Fibroblast of lung (primary cell): ENCODE measurements around the gene GPC3. TPM values are rescaled to one million over a fixed set of nuclear protein-coding genes. Genes with fewer than 3 reads are reported as not detected.
A peak's percentile ranks its signal among the peaks of the same experiment; 100 is the strongest.

Experiments
- DNase-seq, 2 donors: peaks; one replicate each; pipeline versions ENCODE4 v3.0.0 to v3.0.0-alpha.2; 2010; ENCODE audit warnings: low read depth in 2 of 2
- H2AFZ ChIP-seq: 2 replicates; pipeline ENCODE4 v1.5.1; 2012; ENCODE audit warnings: low read length, control low read depth, inconsistent platforms
- H3K27ac ChIP-seq: 2 replicates; pipeline ENCODE4 v1.5.1; 2011; ENCODE audit warnings: low read length, control low read depth; ENCODE audit not compliant: insufficient read depth
- H3K27me3 ChIP-seq: 2 replicates; pipeline ENCODE4 v1.5.1; 2011; ENCODE audit warnings: mild to moderate bottlenecking, low read length; ENCODE audit not compliant: control insufficient read depth, insufficient read depth
- H3K36me3 ChIP-seq: 2 replicates; pipeline ENCODE4 v1.5.1; 2011; ENCODE audit warnings: low read length; ENCODE audit not compliant: control insufficient read depth, insufficient read depth
- H3K4me1 ChIP-seq: 2 replicates; pipeline ENCODE4 v1.5.1; 2011; ENCODE audit warnings: low read length; ENCODE audit not compliant: control insufficient read depth, insufficient read depth; ENCODE audit errors: extremely low read depth
- H3K4me2 ChIP-seq: 2 replicates; pipeline ENCODE4 v1.5.1; 2011; ENCODE audit warnings: low read length, control low read depth; ENCODE audit not compliant: insufficient read depth; ENCODE audit errors: extremely low read depth
- H3K4me3 ChIP-seq, 4 experiments: fragments of 200-600 bp in 1 of 4; sonication (generic) in 1 of 4; replicated peaks in 1 of 4; 2 replicates each; pipeline ENCODE4 v1.5.1; 2011 to 2016; ENCODE audit warnings: low read length in 4 of 4, low read depth in 3 of 4, mild to moderate bottlenecking in 3 of 4, control low read depth in 2 of 4, inconsistent platforms in 1 of 4, mixed read lengths in 1 of 4; ENCODE audit not compliant: insufficient read depth in 1 of 4; ENCODE audit errors: control extremely low read depth in 1 of 4
- H3K79me2 ChIP-seq: 2 replicates; pipeline ENCODE4 v1.5.1; 2012; ENCODE audit warnings: mild to moderate bottlenecking, low read length, inconsistent platforms; ENCODE audit not compliant: control insufficient read depth, insufficient read depth
- H3K9ac ChIP-seq: 2 replicates; pipeline ENCODE4 v1.5.1; 2011; ENCODE audit warnings: mild to moderate bottlenecking, low read length, control low read depth; ENCODE audit not compliant: insufficient read depth
- H3K9me3 ChIP-seq: 2 replicates; pipeline ENCODE4 v1.5.1; 2012; ENCODE audit warnings: low read depth, low read length; ENCODE audit not compliant: control insufficient read depth, insufficient read depth
- H4K20me1 ChIP-seq: 2 replicates; pipeline ENCODE4 v1.5.1; 2011; ENCODE audit warnings: low read length; ENCODE audit not compliant: control insufficient read depth, insufficient read depth; ENCODE audit errors: extremely low read depth
- EZH2 ChIP-seq: IDR thresholded peaks from 2 replicates; pipeline ENCODE4 v1.5.1; 2012; ENCODE audit warnings: low read length, control low read depth, mild to moderate bottlenecking; ENCODE audit errors: missing control alignments
- polyA plus RNA-seq, 2 donors: library from polyadenylated mRNA; depleted of rRNA in 1 of 2; stranded (reverse) in 1 of 2; unstranded in 1 of 2; fragments of >200 nt; gene quantifications; 2 replicates each; pipeline ENCODE4 v1.2.1, GENCODE V29; 2011 to 2012; ENCODE audit warnings: missing spikeins in 1 of 2
- total RNA-seq: library from RNA; depleted of rRNA; stranded (reverse); fragments of >200 nt; gene quantifications from 2 replicates; pipeline ENCODE4 v1.2.1, GENCODE V29; 2014
- TF ChIP-seq, protein P1 (sequence below), 2 donors: IDR thresholded peaks in 1 of 2; conservative IDR thresholded peaks in 1 of 2; 1 replicate in 1 of 2; 2 replicates in 1 of 2; pipeline ENCODE4 v1.5.1; 2011 to 2012; ENCODE audit warnings: low read length in 2 of 2, control low read depth in 1 of 2, inconsistent platforms in 1 of 2, low read depth in 1 of 2, mild to moderate bottlenecking in 1 of 2

GPC3 gene
- total and polyA plus RNA-seq, 2 donors (not counting 1 experiment from before 2014, with no cell fraction given), result 6.4 to 7.1 TPM

GRCh38 chrX:133961046-133961445 lies 24.3 kb downstream of the GPC3 start:
- H3K4me3 ChIP-seq, result no peak overlapping the region
- H4K20me1 ChIP-seq, result no peaks in the 10 kb centered on the region
- no peaks in the 10 kb centered on the region for H3K27me3 ChIP-seq
- no peaks in the 10 kb centered on the region for H3K79me2 ChIP-seq
- no peak overlapping the region for H3K27ac ChIP-seq
- no peak overlapping the region for H3K4me2 ChIP-seq
- H3K9ac ChIP-seq, result no peak overlapping the region
- no peaks in the 10 kb centered on the region for H3K4me1 ChIP-seq
- no peaks in the 10 kb centered on the region for H3K9me3 ChIP-seq
- no peak for TF ChIP-seq EZH2
- TF ChIP-seq, protein P1, sequence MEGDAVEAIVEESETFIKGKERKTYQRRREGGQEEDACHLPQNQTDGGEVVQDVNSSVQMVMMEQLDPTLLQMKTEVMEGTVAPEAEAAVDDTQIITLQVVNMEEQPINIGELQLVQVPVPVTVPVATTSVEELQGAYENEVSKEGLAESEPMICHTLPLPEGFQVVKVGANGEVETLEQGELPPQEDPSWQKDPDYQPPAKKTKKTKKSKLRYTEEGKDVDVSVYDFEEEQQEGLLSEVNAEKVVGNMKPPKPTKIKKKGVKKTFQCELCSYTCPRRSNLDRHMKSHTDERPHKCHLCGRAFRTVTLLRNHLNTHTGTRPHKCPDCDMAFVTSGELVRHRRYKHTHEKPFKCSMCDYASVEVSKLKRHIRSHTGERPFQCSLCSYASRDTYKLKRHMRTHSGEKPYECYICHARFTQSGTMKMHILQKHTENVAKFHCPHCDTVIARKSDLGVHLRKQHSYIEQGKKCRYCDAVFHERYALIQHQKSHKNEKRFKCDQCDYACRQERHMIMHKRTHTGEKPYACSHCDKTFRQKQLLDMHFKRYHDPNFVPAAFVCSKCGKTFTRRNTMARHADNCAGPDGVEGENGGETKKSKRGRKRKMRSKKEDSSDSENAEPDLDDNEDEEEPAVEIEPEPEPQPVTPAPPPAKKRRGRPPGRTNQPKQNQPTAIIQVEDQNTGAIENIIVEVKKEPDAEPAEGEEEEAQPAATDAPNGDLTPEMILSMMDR (conservative IDR thresholded peaks at IDR 0.05 in 1 of 2, IDR thresholded peaks at IDR 0.05 in 1 of 2; ENCODE audit: low read depth in 1 of 2, low read length in 2 of 2), result no peak
- no peak for DNase-seq
- H2AFZ ChIP-seq, result no peak overlapping the region
- H3K36me3 ChIP-seq, result no peaks in the 10 kb centered on the region

GRCh38 chrX:133959972-133960371 lies 25.4 kb downstream of the GPC3 start:
- no peaks in the 10 kb centered on the region for H3K27me3 ChIP-seq
- no peaks in the 10 kb centered on the region for H3K36me3 ChIP-seq
- no peak for TF ChIP-seq EZH2
- TF ChIP-seq, protein P1 (conservative IDR thresholded peaks at IDR 0.05 in 1 of 2, IDR thresholded peaks at IDR 0.05 in 1 of 2; ENCODE audit: low read depth in 1 of 2, low read length in 2 of 2), result no peak
- DNase-seq, result no peak
- no peak overlapping the region for H3K4me3 ChIP-seq
- H3K4me1 ChIP-seq, result no peaks in the 10 kb centered on the region
- no peak overlapping the region for H3K4me2 ChIP-seq
- no peaks in the 10 kb centered on the region for H3K79me2 ChIP-seq
- H3K9me3 ChIP-seq, result no peaks in the 10 kb centered on the region
- no peaks in the 10 kb centered on the region for H4K20me1 ChIP-seq
- no peak overlapping the region for H3K27ac ChIP-seq
- no peak overlapping the region for H2AFZ ChIP-seq
- H3K9ac ChIP-seq, result no peak overlapping the region

DNA sequence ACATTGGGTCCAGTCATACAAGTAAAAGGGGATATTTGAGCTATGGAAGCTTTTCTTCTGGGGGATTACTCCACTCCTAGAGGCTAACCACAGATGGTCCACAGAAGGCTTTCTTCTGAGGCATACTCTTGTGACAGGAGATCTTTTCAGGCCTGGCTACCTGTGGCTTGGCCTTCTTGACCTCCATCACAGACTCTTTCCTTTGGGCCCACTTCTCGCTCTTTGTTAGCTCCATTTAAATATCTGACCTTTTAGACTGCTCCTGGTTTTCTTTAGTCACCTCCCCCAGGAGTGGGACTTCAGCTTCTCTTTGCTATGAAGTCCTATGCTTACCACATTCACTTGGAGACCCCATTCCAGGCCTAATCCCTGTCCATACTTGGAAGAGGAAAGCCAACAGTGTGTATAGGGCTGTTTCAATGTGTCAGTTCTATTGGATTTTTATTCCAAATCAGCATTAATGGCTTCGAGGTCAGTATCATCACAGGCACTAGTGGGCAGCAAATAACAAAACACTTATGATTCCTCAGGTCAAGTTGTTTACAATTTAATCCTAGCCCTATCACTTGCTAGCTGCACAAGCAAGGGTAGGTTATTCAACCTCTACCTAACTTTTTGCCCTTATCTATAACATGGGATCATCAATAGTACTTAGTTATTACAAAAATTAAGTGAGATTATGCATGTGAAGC lies 26.3 kb downstream of the GPC3 start:
- no peaks in the 10 kb centered on the region for H3K27me3 ChIP-seq
- H3K9ac ChIP-seq, result no peak overlapping the region
- no peak overlapping the region for H3K4me3 ChIP-seq
- no peak overlapping the region for H3K27ac ChIP-seq
- H3K36me3 ChIP-seq, result no peaks in the 10 kb centered on the region
- no peak overlapping the region for H3K4me2 ChIP-seq
- no peaks in the 10 kb centered on the region for H3K79me2 ChIP-seq
- peak in 1 of 2 donors; percentile 15 for DNase-seq
- no peak for TF ChIP-seq EZH2
- TF ChIP-seq, protein P1 (conservative IDR thresholded peaks at IDR 0.05 in 1 of 2, IDR thresholded peaks at IDR 0.05 in 1 of 2; ENCODE audit: low read depth in 1 of 2, low read length in 2 of 2), result peak; percentile 15 to 40
- no peaks in the 10 kb centered on the region for H3K4me1 ChIP-seq
- no peak overlapping the region for H2AFZ ChIP-seq
- no peaks in the 10 kb centered on the region for H3K9me3 ChIP-seq
- no peaks in the 10 kb centered on the region for H4K20me1 ChIP-seq
